HG02623 (cell line): Measurements from ENCODE around the gene GCK.

Experiments
- ATAC-seq: cut with Tn5 transposase; IDR thresholded peaks from one replicate; pipeline ENCODE4 v1.9.1; 2021; ENCODE audit warnings: moderate library complexity; ENCODE audit not compliant: unreplicated experiment

The GCK gene

GRCh38 chr7:44223362-44224079 lies 34.3 kb upstream of the GCK start:
- no peak for ATAC-seq

GRCh38 chr7:44222776-44223261 lies 33.6 kb upstream of the GCK start:
- no peak for ATAC-seq

- ATAC-seq, result no peak
These were observed 32.8 kb upstream of the GCK start for GRCh38 chr7:44222074-44222473.

GRCh38 chr7:44221231-44221791 lies 32.1 kb upstream of the GCK start:
- no peak for ATAC-seq

GRCh38 chr7:44220358-44221112 lies 31.3 kb upstream of the GCK start:
- ATAC-seq, result no peak

GRCh38 chr7:44220046-44220357 lies 30.8 kb upstream of the GCK start:
- ATAC-seq, result no peak

- no peak for ATAC-seq
These were observed 30.3 kb upstream of the GCK start for GRCh38 chr7:44219371-44220045.

DNA sequence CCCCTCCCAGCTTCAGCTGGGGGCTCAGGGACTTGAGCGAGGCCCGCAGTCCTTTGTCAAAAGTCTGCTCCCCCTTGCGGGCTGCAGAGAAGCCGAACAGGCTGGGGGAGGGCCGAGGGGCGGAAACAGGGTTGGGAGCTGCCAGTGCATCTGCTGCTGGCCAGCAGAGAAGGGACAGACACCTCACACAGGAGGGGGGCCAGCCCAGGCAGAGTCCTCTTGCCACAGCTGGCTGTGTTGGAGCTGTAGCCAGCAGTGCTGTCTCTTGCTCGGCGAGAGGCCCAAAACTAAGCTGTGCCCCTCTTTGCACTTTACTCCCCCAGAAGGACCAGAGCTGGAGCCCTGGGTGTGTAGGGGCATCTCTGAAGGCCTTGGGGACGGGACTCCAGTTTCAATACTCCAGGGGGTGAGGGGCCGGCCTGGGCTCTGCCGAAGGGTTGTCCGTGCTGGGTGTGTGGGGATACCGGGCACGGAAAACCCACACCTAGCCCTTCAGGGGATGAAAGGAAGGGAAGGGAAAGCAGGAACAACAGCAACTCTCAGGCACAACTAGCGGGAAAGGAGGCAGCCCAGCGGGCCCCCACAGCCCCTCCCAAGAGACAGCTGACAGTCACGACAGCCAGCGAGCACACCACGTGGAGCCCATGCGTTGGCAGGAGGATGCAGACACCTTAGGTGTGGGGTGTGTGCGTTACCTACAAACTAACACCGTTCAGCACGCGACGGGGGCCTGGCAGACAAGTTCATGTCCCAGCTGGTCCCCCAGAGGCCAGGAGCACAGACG lies 29.4 kb upstream of the GCK start:
- ATAC-seq, result no peak

- ATAC-seq, result no peak
These were observed 28.7 kb upstream of the GCK start for GRCh38 chr7:44217852-44218402.

- ATAC-seq, result no peak
These were observed 28.0 kb upstream of the GCK start for GRCh38 chr7:44217223-44217714.

- no peak for ATAC-seq
These were observed 27.4 kb upstream of the GCK start for GRCh38 chr7:44216521-44217222.

GRCh38 chr7:44216019-44216418 lies 26.8 kb upstream of the GCK start:
- ATAC-seq, result no peak

- no peak for ATAC-seq
These were observed 26.3 kb upstream of the GCK start for GRCh38 chr7:44215531-44215930.

- no peak for ATAC-seq
These were observed 24.7 kb upstream of the GCK start for GRCh38 chr7:44213877-44214388.

DNA sequence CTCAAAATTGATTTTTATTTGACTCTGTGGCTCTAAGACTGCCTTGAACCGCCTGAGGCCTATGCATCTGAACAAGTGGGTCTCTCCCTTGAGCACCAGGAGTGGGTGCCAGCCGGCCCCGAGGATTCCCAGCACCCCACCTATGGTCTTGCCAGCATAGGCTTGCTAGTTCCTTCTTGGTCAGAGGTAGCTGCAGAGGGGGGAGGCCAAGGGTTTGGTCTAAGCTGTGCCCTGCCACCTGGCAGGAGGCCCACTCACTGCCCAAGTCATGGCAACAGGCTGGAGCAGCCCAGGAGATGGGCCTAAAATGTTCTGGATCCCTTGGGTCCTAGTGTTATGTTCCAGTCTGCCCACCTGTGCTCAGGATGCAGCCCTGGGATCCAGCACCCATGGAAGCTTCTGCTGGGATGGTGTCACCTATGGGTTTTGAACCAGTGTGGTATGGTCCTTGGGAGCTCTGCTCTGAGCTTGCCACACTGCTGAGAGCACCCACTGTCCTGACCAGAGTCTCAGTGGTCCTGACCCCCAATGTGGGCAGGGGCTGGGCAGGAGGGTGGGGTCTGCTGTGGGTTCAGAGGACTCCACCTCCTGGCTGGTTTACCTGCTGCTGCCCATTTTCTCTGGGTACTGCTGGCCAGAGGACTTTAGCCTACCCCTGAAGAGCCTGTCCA lies 24.1 kb upstream of the GCK start:
- no peak for ATAC-seq

- ATAC-seq, result no peak
These were observed 23.4 kb upstream of the GCK start for GRCh38 chr7:44212581-44213184.

DNA sequence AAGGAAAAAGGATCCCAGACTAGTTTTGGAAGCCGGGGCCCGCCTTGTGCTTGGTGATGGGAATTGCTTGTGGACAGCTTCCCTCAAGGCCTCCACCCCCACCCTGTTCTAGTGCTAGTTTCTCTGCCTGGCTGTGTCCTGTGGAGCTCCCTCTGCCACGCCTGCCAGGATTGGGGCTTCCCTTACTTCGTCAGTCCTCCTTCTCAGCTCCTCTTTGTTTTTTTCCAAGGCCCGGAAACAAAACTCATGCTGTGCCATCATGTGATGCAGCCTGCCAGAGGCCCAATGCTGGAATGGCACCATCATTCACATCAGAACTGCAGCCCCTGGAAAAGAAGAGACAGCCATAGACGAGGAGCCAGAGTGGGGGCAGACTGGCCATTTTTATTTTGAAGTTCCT lies 22.8 kb upstream of the GCK start:
- ATAC-seq, result no peak

DNA sequence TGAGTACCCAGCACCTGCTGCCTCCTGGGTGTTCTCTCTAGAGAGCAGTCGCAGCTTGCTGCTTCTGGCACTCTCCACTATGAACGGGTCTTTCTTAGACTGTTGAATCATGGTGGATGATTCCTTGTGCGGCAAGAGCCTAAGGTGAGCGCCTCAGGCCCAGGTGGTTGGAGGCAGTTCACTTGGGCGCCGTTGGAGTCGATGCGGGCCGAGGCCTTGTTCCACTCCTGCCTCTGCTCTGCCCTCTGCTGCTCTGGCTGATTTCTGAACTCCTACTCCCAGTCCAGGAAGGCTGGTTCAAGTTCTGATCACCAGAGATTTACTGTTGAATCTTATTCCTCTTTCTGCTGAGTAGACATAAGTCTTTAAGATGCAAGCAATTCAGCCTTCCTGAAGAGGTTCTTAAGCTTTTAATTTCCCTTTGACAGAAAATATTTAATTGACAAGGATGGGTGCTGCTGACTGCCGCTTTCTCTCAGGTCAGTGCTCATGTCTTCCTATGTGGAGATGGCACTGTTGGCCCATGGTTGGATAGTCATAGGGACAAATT lies 22.0 kb upstream of the GCK start:
- no peak for ATAC-seq
